Measurements from ENCODE around the gene RAD23A. TPM values are rescaled to one million over a fixed set of nuclear protein-coding genes. Genes with fewer than 3 reads are reported as not detected.

The RAD23A gene
- total and polyA plus RNA-seq, 9 of the 15 experiments (the other 6 are each of a cell fraction or from before 2014, with no cell fraction given) = 9.5 to 181 (median 101) TPM

DNA sequence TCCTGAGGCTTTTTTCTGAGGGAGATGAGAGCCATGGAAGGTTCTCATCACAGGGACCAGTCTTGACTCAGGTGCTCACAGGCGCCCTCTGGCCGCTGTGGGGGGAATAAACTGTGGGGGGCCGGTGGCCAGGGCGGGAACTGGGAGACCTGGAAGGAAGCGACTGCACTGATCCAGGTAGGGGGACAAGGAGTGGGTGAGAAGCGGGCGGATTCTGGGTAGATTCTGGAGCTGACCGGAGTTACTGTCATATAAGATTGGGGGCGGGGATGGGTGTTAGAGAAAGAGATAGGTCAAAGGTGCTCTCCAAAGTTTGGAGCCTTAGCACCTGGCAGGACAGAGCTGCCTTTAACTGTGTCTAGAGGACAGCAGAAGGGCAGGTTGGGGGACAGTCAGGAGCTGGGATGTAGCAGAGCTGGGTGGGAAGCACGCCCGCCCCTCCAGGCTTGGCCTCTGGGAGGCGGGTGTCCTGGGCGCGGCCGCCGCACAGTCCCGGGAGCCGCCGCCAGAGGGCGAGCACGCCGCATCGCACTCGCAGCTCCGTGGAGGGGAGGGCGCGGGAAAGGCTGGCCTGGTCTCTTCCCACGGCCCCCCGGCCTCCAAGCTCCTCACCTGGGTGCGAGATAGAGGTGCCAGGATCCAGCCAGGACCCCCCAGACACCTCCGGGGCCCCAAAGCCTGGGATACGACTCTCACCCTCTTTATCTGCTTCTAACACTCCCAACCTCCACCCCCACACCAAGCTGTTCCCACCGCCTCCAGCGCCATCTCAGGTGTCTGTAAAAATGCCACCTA, 19.6 kb downstream of the RAD23A start (continued):
- TF ChIP-seq RUNX1 (IDR thresholded peaks at IDR 0.05; ENCODE audit: low read depth) (no peak), CHAMP1 (IDR thresholded peaks at IDR 0.05) (no peak), AFF1 (IDR thresholded peaks at IDR 0.05; ENCODE audit: low read depth in 1 of 2, partially characterized antibody in 2 of 2) (peak in 1 of 2 experiments; percentile 28), BRCA1 (IDR thresholded peaks at IDR 0.05) (no peak), BRCA1 (CRISPR knock-in tag; IDR thresholded peaks at IDR 0.05) (peak; percentile 80; the same call in 1 of the 2 replicates), TRIM24 (IDR thresholded peaks at IDR 0.05) (no peak), TSHZ1 (CRISPR knock-in tag; IDR thresholded peaks at IDR 0.05) (no peak), RBM22 (IDR thresholded peaks at IDR 0.05; ENCODE audit: low read depth, low read length, poor library complexity, severe bottlenecking) (no peak), GTF2F1 (IDR thresholded peaks at IDR 0.05; ENCODE audit: low read depth, low read length) (no peak), FOXK2 (conservative IDR thresholded peaks at IDR 0.05 in 1 of 2, IDR thresholded peaks at IDR 0.05 in 1 of 2; ENCODE audit: low read depth in 2 of 2) (no peak), TAF9B (IDR thresholded peaks at IDR 0.05; ENCODE audit: partially characterized antibody) (no peak), MCM5 (IDR thresholded peaks at IDR 0.05; ENCODE audit: low read depth) (no peak), CBX5 (IDR thresholded peaks at IDR 0.05; ENCODE audit: borderline replicate concordance, low read depth) (no peak), SRF (CRISPR knock-in tag; IDR thresholded peaks at IDR 0.05) (peak in 1 of 2 experiments; percentile 66; a peak in 1 of 4 replicates), EP300 (IDR thresholded peaks at IDR 0.05; ENCODE audit: low read length) (no peak)
- TF ChIP-seq, protein P1, sequence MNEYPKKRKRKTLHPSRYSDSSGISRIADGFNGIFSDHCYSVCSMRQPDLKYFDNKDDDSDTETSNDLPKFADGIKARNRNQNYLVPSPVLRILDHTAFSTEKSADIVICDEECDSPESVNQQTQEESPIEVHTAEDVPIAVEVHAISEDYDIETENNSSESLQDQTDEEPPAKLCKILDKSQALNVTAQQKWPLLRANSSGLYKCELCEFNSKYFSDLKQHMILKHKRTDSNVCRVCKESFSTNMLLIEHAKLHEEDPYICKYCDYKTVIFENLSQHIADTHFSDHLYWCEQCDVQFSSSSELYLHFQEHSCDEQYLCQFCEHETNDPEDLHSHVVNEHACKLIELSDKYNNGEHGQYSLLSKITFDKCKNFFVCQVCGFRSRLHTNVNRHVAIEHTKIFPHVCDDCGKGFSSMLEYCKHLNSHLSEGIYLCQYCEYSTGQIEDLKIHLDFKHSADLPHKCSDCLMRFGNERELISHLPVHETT (CRISPR knock-in tag; conservative IDR thresholded peaks at IDR 0.05 in 1 of 2, IDR thresholded peaks at IDR 0.05 in 1 of 2) = no peak

All from K562 (cell line).